Activated CD4-positive, alpha-beta T cell treated with anti-CD3 and anti-CD28 coated beads, Interleukin-10, Interleukin-2, amounts not matched to agents 100 ng/mL and 50 ng/mL, durations not matched to agents 16 hours and 8 hours (primary cell): ENCODE results near the gene ADSS2.
"Not testable (repeated sequence)": the region's sequence is repeated elsewhere in the genome, so short reads cannot be mapped to it uniquely, and the experiment has no call there.

Experiments used
- DNase-seq: peaks from one replicate; pipeline ENCODE4 v3.0.0-alpha.2; 2020

ADSS2 gene

GRCh38 chr1:244451539-244451950 is at the start of gene ADSS2:
ADSS2 (minus strand) TSS chr1:244451909; CDS start chr1:244451817, 92 bp downstream.
- DNase-seq = no peak

- not testable (repeated sequence) for DNase-seq
Observed at GRCh38 chr1:244500515-244500914, 48.8 kb upstream of the ADSS2 start.

- not testable (repeated sequence) for DNase-seq
Observed at GRCh38 chr1:244499484-244499883, 47.8 kb upstream of the ADSS2 start.

- no peak for DNase-seq
Observed at GRCh38 chr1:244497805-244498204, 46.1 kb upstream of the ADSS2 start.

GRCh38 chr1:244496186-244496585 is 44.5 kb upstream of the ADSS2 start:
- DNase-seq = no peak

GRCh38 chr1:244494653-244495052 is 42.9 kb upstream of the ADSS2 start:
- DNase-seq = no peak

GRCh38 chr1:244484971-244485370 is 33.3 kb upstream of the ADSS2 start:
- DNase-seq = not testable (repeated sequence)

GRCh38 chr1:244473059-244473605 is 21.4 kb upstream of the ADSS2 start:
- DNase-seq = no peak

GRCh38 chr1:244466724-244467123 is 15.0 kb upstream of the ADSS2 start:
- DNase-seq = no peak

- DNase-seq = peak; percentile 84
Observed at GRCh38 chr1:244461245-244462071, 9.7 kb upstream of the ADSS2 start, which contains the start of gene CATSPERE. CATSPERE (plus strand) TSS chr1:244461273; CDS start chr1:244461430, 157 bp downstream.

GRCh38 chr1:244460197-244460596 is 8.5 kb upstream of the ADSS2 start:
- peak; percentile 37 for DNase-seq

GRCh38 chr1:244458781-244459180 is 7.1 kb upstream of the ADSS2 start:
- no peak for DNase-seq

GRCh38 chr1:244456586-244456985 is 4.9 kb upstream of the ADSS2 start:
- no peak for DNase-seq

GRCh38 chr1:244454412-244454811 is 2.7 kb upstream of the ADSS2 start:
- DNase-seq = no peak

- peak; percentile 99 for DNase-seq
Observed at GRCh38 chr1:244451951-244452795, 464 bp upstream of the ADSS2 start.

- peak; percentile 67 for DNase-seq
Observed at GRCh38 chr1:244450597-244451538, 841 bp downstream of the ADSS2 start.

- no peak for DNase-seq
Observed at GRCh38 chr1:244449936-244450508, 1.7 kb downstream of the ADSS2 start.

- no peak for DNase-seq
Observed at GRCh38 chr1:244448279-244449036, 3.3 kb downstream of the ADSS2 start.

GRCh38 chr1:244447552-244447951 is 4.2 kb downstream of the ADSS2 start:
- DNase-seq = no peak

- DNase-seq = no peak
Observed at GRCh38 chr1:244447024-244447423, 4.7 kb downstream of the ADSS2 start.
